Spleen (tissue), 7 donors: ENCODE data around the gene OR4K14.

Experiments
- CTCF ChIP-seq, 11 experiments: fragments of 200-600 bp in 7 of 11; fragments of 450-650 bp in 4 of 11; sonication (generic) in 4 of 11; IDR thresholded peaks in 8 of 11; conservative IDR thresholded peaks in 3 of 11; 1 replicate in 7 of 11; 2 replicates in 4 of 11; pipeline versions ENCODE4 v1.4.0 to v1.8.0; 2016 to 2021; ENCODE audit warnings: antibody characterized with exemption in 11 of 11, inconsistent platforms in 4 of 11, mild to moderate bottlenecking in 1 of 11
- POLR2AphosphoS5 ChIP-seq, 3 donors: sonication (generic); formaldehyde crosslinking; IDR thresholded peaks; one replicate each; pipeline ENCODE4 v1.5.1; 2017; ENCODE audit warnings: antibody characterized with exemption in 3 of 3
- donor health status: DM: no; HTN: no; CAD: no; lungs with moderate emphysema.
- donor health status: DM: no; HTN: no; CAD: no.
- donor health status: DM: no; HTN: no; CAD: no.

- TF ChIP-seq CTCF (IDR thresholded peaks at IDR 0.05 in 8 of 11, conservative IDR thresholded peaks at IDR 0.05 in 3 of 11): no peak
- TF ChIP-seq POLR2AphosphoS5 (IDR thresholded peaks at IDR 0.05): no peak
These were observed 16.3 kb upstream of the OR4K14 start for GRCh38 chr14:20035449-20035848.
